ENCODE results near the gene TBC1D20. TPM values are rescaled to one million over a fixed set of nuclear protein-coding genes. Genes with fewer than 3 reads are reported as not detected.
A peak's percentile ranks its signal among the peaks of the same experiment; 100 is the strongest.

The TBC1D20 gene
- total RNA-seq, 1 donor from 2014 or later: 35.8 TPM

GRCh38 chr20:444117-444516 is 18.2 kb downstream of the TBC1D20 start:
- H3K4me3 ChIP-seq (ENCODE audit: low read depth, low read length): no peak overlapping the region
- FAIRE-seq: no peak
- no peak for DNase-seq (ENCODE audit: low read depth)
- H3K27me3 ChIP-seq (ENCODE audit: control insufficient read depth, insufficient read depth, low read length): no peaks in the 10 kb centered on the region
- H3K36me3 ChIP-seq (ENCODE audit: control insufficient read depth, insufficient read depth, low read length): peaks cover 27% of the 10 kb centered on the region
- no peak for TF ChIP-seq CTCF (IDR thresholded peaks at IDR 0.05; ENCODE audit: insufficient read depth, low read length, severe bottlenecking)

GRCh38 chr20:443223-443775 is 19.0 kb downstream of the TBC1D20 start:
- FAIRE-seq (no peak), DNase-seq (ENCODE audit: low read depth) (no peak)
- no peaks in the 10 kb centered on the region for H3K27me3 ChIP-seq (ENCODE audit: control insufficient read depth, insufficient read depth, low read length)
- H3K4me3 ChIP-seq (ENCODE audit: low read depth, low read length): no peak overlapping the region
- no peak for TF ChIP-seq CTCF (IDR thresholded peaks at IDR 0.05; ENCODE audit: insufficient read depth, low read length, severe bottlenecking)
- peaks cover 34% of the 10 kb centered on the region for H3K36me3 ChIP-seq (ENCODE audit: control insufficient read depth, insufficient read depth, low read length)

- Histone ChIP-seq H3K27me3 (ENCODE audit: control insufficient read depth, insufficient read depth, low read length) (no peaks in the 10 kb centered on the region), H3K36me3 (ENCODE audit: control insufficient read depth, insufficient read depth, low read length) (peaks cover 40% of the 10 kb centered on the region), H3K4me3 (ENCODE audit: low read depth, low read length) (no peak overlapping the region)
- no peak for DNase-seq (ENCODE audit: low read depth)
- no peak for TF ChIP-seq CTCF (IDR thresholded peaks at IDR 0.05; ENCODE audit: insufficient read depth, low read length, severe bottlenecking)
- no peak for FAIRE-seq
Observed at GRCh38 chr20:440636-441035, 21.7 kb downstream of the TBC1D20 start.

GRCh38 chr20:440148-440547 is 22.2 kb downstream of the TBC1D20 start:
- Histone ChIP-seq H3K4me3 (ENCODE audit: low read depth, low read length) (no peak overlapping the region), H3K27me3 (ENCODE audit: control insufficient read depth, insufficient read depth, low read length) (no peaks in the 10 kb centered on the region), H3K36me3 (ENCODE audit: control insufficient read depth, insufficient read depth, low read length) (peaks cover 41% of the 10 kb centered on the region)
- no peak for FAIRE-seq
- TF ChIP-seq CTCF (IDR thresholded peaks at IDR 0.05; ENCODE audit: insufficient read depth, low read length, severe bottlenecking): no peak
- DNase-seq (ENCODE audit: low read depth): no peak

- no peak for TF ChIP-seq CTCF (IDR thresholded peaks at IDR 0.05; ENCODE audit: insufficient read depth, low read length, severe bottlenecking)
- no peak for DNase-seq (ENCODE audit: low read depth)
- H3K4me3 ChIP-seq (ENCODE audit: low read depth, low read length): no peak overlapping the region
- peak; percentile 50 for FAIRE-seq
- no peaks in the 10 kb centered on the region for H3K27me3 ChIP-seq (ENCODE audit: control insufficient read depth, insufficient read depth, low read length)
- peaks cover 35% of the 10 kb centered on the region for H3K36me3 ChIP-seq (ENCODE audit: control insufficient read depth, insufficient read depth, low read length)
Observed at GRCh38 chr20:438571-439469, 23.5 kb downstream of the TBC1D20 start.
